Ovary (tissue), 3 donors: ENCODE results near the gene ANKLE1.

Source experiments
- CTCF ChIP-seq, 3 donors: fragments of 450-650 bp in 2 of 3; fragments of 200-600 bp in 1 of 3; IDR thresholded peaks; one replicate each; pipeline versions ENCODE4 v1.5.1 to v1.8.0; 2016 to 2022; ENCODE audit warnings: antibody characterized with exemption in 3 of 3, mild to moderate bottlenecking in 1 of 3
- POLR2A ChIP-seq: fragments of 450-650 bp; IDR thresholded peaks from one replicate; pipeline ENCODE4 v1.6.1; 2017; ENCODE audit warnings: antibody characterized with exemption, mild to moderate bottlenecking, moderate library complexity
- donor health status: DM: no; HTN: no; CAD: no.

- TF ChIP-seq CTCF (IDR thresholded peaks at IDR 0.05) (no peak), POLR2A (no peak)
Measured at GRCh38 chr19:17240062-17240752, 41.5 kb upstream of the ANKLE1 start.
